ENCODE measurements around the gene C1orf116.
"Not testable (repeated sequence)": the region's sequence is repeated elsewhere in the genome, so short reads cannot be mapped to it uniquely, and the experiment has no call there.

C1orf116 gene

DNA sequence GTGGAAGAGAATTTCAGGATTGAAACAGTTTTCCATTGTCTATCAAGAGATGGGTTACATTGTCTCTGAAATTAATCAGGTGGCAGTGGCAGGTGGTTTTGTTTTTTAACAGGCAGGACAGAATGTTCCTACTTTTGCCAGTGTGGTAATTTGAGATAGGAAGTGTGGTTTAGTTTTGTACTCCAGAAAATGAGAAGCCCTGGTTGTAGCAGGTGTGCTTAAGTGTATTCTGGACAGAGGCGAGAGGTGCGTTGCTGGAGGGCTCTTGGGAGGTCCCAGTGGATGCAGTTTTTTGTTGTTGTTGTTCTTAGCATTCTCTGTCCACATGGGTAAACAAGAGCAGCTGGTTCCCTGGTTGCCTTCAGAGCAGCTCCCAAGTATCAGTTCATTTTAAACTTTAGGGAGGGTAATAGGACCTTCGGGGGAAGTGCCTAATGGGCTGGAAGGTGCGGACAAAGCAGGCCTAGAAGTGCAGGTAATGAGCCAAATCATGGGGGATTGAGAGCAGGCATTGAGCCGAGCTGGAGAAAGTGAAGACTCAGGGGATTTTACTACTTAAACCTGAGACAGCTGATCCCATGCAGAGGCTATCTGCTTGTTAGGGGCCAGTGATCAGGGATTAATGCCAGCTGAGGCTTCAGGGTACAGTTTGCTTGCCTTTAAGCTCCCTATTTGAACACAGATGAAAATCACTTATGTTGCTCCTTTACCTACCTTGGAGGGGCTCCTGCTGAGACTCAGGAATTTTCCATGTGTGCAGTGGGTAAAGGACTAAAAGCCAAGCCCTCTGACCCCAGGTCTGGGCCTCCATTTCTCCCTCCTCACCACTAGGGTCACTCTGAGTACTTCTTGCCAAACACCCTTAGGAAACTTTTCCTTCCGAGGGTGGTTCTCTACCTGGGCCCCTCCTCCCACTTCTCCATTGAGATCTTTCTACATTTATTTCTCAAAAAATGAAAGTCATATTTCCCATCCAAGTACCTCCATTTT lies 26.6 kb upstream of the C1orf116 start:
- no peak for DNase-seq

DNA sequence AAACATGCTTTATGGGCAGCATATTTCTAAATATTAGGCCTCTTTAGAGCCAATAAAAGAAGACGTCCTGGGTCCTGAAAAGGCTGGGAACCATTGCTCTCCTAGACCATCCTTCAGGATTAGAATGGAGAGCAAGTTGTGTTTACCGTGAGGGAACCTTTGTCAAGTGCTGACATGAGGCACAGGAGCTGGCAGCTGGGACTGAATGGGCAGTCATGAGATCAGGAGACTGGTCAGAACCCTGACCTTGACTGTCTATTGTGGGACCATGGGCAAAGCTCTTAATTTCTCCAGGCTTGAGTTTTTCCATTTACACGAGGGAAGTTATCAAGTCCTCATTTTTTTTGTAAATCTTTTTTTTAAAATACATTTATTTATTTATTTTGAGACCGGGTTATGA lies 25.7 kb upstream of the C1orf116 start:
- no peak for DNase-seq

DNA sequence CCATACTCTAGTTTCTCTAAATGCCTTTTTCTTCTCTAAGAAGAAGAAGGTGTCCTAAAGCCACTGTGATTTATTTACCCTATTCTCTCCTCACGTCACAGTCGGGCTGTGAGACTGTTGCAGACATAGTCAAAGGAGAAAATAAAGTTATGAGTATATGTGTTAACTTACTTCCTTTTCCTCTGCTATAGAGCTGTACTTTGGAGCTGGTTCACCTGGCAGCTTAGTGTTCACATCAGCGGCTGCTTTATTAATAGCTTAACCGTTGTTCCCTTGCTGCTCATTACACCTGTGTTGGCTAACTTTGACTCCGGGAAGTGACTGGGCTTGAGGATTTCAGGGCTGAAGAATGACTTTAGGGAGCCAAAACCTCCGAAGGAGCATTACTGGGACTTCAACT lies 24.1 kb upstream of the C1orf116 start:
- DNase-seq: no peak

DNA sequence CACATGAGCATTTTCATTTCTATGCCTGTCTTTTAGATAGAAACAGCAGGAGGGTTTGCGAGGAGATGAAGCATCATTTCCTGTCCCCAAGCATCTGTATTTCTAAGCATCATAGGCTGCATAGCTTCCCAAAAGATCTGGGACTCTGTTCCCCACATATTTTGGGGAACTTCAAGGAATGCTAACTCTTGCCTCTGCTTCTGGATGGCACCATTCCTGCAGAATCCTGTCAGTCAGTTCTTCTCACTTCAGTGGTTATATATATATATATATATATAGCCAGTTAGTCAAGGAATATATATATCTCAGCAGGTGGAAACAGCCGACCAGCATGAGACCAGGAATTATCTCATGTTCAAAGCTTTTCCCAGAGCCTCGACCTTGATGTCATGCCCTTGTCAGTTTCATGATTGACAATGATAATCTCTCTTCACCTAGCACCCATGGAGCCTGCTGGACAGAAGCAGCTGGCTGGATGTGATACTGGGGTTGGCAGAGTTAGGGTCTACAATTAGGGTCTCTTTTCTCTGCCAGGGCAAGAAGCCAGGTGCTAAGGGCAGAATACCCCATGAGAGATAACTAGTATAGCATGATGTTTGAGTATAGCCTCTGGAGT lies 22.9 kb upstream of the C1orf116 start:
- no peak for DNase-seq

DNA sequence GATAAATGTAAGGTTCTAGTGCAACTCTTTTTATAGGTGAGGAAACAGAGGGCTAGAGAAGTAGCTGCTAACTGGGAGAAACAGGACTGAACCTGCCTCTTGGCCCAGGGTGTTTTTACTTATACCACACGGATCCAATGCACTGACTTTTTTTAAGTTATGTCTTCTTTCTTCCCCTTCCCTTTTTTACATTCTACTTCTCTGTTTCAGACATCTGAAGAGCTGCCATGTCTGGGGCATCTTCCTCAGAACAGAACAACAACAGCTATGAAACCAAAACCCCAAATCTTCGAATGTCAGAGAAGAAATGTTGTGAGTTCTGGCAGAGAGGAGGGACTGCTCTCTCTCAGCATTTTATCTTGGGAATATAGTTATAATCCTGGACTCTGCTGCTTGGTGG lies 21.9 kb upstream of the C1orf116 start:
- DNase-seq: no peak

DNA sequence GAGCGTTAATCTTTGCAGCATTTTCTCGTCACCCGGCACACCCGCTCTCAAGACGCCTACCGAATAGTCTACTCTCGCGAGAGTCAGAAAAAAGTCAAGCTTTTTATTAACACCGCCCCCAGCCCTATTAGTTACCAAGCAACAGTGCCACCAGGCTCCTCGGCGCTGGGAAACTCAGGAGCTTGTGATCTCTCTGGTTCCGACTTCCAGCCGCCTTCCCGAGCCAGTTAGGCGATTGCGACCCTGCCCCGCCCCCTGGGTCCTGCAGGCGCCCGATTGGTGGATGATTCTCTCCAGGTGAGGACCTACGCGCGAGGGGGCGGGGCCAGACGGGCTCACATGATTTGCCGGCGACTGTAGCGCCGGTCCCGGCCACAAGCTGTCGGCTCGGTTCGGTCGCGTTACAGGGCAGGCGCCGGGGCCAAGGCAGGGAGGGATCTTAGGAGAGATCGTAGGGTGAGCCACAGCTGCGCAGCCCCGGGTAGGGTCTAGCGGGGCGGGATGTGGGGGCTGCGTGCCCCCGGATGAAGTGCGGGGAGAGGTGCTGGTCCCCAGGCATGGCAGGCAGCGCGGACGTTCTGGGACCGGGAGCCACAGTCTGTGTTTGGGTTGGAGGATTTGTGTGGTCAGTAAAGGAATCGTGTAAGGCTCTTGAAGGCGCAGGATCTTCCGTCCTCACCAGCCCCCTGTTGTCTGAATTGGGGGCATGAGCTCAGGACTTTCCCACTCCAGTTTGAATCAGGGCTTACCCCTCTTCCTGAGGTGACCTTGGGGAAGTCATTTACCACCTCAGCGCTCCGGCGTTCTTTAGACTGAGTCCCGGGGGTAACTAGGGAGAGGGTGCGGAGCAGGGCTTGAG lies 20.6 kb upstream of the C1orf116 start, which contains the start of gene PFKFB2:
Gene PFKFB2 (plus strand): TSS at position 365 of the 859 bp plus-strand sequence. CDS start 1,443 bp downstream, outside the sequence.
- no peak for DNase-seq

DNA sequence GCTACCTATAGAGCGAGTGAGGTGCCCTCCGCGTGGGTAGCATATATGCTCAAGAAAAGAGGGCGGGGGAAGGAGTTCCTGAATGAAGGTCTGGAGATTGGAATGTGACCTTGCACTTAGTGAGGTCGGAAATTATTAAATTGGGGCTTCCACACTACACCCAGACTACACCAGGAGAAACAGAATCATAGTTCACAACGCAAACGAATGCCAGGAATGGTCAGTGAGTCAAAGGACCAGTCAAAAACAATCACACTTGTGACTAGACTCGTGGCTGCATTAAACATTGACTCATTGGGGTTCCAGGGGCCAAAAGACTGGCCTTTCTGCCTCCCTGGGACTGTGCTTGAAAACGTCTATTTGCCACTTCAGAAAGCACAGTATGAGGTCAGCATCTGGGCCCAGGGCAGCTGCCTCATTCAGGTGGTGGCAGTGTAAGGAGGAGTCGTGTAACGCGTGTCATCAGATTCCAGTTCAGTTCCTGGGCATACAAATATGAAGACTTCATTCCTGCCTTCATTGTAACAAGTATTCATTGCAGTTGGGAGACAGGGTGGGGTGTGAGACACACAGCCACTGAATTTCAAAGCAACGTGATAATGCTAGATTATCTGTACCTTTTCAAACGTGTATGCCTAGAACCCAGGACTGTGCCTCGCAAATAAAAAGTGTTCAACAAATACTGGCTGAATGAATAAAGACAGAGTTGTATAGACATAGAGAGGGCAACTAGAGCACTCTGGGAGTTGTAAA lies 18.8 kb upstream of the C1orf116 start, which contains the start of gene YOD1:
Gene YOD1 (minus strand): TSS at position 18 of the 753 bp plus-strand sequence. CDS start 178 bp downstream, outside the sequence.
- DNase-seq: no peak

DNA sequence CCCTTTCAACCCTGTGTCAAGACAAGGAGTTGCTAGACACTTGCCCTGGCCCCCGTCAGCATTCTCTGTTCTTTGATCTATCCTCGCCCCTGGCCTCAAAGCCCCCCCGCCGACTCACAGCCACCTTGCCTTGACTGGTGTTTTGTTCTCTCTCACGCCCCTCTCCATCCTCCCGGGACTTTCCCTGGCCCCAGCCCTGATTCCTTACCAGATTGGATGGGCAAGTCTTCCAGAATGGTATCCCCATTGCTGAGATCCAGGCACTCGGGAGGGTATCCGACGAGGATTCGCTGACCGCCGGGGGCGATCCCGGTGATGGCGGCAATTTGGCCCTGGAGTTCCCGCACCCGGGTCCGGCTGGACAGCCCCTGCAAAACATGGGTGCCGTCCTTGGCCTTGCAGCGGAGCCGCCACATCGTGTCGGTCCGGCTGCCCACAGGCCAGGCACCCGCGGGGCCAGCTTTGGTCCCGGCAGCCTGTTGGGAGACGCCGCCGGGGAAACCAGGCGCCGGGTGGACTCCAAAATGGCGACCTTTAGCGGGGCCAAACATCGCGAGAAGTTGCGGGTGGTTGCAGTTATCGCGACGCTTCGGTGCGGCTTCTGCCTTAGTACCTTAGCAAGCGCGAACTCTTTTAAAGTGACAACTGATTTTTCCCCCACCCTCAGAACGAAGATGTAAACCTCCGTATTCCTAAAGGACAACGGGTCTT lies 18.1 kb upstream of the C1orf116 start:
- DNase-seq: peak; percentile 19

DNA sequence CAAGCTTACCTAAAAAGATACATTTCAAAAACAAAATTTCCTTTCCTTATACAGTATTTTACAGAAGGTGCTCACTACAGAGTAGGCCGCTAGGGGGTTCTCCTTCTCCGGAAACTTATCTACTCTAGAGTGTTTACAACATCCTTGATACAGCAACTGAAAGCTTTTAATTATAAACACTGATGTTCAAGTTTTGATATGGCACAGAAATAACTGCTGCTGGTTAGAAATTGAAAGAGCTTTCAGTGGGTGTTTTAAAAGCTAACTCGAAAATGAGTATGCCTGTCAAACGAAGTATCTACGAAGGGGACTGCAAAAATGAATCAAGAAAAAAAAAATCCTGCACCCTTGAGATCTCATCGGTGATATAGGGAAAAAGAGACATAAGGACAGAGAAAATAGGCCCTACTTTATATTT lies 17.4 kb upstream of the C1orf116 start:
- DNase-seq: peak; percentile 12

DNA sequence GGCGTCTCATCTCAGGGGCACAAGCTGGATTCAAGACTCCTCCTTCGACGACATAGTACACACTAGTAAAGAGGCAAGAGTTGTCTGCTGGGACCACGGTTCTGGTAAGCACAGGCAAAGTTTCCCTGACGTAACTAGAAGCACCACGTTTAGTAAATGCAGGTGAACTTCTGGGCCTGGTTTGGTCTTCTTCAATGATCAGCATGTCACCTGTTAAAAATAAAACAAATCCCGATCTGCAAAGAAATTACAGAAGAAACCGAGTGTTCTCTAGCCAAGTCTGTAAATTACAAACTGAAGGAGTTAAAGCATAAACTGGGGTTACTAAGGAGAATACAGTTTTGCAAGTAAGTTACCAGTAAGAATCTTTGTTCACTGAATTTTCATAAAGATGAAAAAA lies 17.0 kb upstream of the C1orf116 start:
- no peak for DNase-seq

DNA sequence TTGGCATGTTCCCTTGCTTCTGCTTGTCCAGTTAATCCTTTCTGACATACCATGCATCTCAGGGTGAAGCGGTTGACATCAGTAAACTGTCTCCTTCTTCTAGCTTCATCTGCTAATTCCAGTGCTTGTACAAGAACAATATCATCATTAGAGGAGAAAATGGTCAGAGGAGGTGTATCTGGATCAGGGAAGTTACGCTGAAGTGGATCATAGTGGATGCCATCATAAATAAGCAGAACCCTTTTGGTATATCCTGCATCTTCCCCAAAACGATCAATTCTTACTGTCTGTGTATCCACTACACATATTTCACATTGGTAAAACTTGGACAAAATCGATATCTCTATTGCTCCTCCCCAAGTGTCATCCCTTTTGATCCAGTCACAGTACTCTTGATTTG lies 16.5 kb upstream of the C1orf116 start:
- DNase-seq: no peak

DNA sequence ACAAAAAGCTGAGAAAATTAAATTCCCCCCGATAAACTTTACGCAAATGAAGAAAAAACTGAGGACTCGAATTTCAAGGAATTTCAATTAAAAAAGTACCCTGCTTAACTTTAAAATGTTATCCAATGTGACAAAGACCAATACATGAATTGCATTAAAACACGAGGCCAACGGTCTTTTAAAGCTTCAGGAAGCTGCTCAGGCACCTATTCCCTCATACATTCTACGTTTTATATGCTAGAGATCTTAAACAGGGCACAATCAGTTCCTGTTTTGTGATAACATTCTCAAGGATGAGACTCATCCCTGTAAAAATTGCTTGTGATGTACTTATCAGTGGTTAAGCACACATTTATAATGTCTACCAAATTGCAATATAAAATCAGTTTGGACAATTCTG lies 15.5 kb upstream of the C1orf116 start:
- DNase-seq: no peak

DNA sequence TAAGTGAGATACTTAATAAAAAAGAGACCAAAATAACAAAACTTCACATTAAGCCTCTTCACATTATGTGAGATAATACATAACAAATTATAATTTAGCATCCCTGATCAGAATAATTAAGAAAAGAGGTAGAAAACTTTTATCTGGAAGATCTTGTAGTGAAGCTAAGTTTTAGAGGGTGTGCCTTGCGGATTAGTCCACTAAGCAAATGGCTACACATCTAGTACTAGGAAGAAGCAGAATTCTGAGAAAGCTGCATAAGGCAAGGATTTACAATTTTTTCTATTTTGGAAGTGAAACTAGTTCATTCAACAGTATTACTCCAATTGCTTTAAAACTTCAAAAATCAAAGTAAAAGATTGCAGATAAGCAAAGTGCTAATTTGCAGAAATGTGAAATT lies 14.9 kb upstream of the C1orf116 start:
- no peak for DNase-seq

DNA sequence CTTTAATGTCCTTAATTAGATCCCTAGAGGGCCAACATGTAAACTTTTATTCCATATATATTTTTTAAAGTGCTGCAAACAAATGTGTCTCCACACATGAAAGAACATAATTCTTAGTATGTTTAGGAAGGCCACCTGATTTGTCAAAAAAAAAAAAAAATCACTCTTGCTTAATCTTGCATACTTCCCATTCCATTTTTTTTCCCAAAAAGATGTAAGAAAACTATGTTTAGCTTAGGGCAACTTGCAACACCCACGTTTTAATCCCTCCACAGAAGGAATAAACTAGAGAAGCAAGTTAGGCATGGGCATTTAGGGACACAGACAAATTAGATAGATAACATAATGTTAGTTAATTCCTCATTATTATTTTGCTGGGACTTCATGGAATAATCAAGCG lies 12.9 kb upstream of the C1orf116 start:
- no peak for DNase-seq

DNA sequence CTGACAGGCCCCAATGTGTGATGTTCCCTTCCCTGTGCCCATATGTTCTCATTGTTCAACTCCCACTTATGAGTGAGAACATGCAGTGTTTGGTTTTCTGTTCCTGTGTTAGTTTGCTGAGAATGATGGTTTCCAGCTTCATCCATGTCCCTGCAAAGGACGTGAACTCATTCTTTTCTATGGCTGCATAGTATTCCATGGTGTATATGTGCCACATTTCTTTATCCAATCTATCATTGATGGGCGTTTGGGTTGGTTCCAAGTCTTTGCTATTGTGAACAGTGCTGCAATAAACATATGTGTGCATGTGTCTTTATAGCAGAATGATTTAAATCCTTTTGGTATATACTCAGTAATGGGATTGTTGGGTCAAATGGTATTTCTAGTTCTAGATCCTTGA lies 8.8 kb upstream of the C1orf116 start:
- not testable (repeated sequence) for DNase-seq

DNA sequence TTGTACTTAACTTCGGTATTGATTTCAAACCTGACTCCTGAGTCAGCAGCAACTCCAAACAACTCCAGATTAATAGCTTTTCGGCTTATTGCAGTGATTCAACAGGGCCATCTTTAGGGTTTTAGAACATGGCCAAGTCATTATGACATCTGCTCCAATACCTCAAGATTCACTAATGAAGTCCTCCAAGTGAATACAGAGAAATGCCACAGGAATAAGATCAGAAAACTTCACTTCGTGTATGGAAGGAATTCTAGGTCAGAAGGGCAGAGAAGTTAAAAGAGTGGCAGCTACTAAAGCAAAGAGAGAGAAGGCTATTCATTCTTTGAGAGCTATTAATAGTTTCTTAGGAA lies 7.6 kb upstream of the C1orf116 start:
- no peak for DNase-seq

DNA sequence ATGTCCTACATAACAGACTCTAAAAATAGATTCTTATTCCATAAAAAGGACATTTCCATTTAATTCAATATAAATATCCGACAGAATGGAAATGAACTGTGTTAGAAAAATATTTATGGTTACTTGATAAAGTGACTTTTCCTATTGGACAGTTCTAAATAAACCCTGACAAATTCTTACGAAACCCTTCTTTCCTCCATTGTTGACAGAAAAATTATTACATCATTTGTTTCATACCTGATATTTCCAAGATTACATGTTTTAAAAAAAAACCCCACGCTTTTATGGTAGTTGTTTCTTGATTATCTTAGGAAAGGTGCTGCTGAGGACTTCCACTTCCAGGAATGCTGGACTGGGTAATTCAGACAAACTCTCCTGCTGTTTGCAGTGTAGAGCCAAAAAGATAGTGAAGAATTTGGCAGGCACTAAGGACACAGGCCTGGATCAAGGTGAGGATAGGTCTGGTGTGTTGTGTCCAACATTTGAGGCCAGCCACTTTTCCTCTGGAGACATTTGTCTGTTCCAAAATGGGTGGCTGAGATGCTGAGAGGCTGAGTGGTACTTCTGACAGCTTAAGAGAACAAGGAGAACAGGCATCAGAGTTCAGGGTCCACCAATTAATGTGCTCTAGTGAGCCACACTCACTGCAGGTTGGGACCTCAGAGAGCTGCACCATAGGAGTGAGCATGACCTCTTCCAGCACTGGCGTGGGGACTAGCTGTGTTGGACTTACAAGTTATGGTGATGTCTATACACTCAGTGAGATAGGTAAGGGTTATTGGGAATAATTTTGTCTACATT lies 7.0 kb upstream of the C1orf116 start:
- no peak for DNase-seq

DNA sequence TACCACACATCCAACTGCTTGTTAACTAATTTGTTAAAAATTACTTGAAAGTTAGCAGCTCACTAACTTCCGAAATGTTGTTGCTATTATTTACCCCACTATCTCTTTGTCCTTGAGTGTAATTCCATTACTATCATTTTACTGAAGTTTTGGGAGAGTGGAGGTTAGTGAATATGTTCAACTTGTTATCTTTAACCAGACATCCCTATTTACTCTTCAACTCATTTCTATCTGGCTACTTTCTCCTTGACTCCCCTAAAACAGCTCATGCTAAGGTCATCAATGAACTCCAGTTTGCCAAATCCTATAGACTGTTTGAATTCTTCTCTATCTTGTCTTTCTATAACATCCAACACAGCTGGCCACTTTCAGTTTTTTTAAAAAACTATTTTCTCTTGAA lies 4.3 kb upstream of the C1orf116 start:
- DNase-seq: no peak

DNA sequence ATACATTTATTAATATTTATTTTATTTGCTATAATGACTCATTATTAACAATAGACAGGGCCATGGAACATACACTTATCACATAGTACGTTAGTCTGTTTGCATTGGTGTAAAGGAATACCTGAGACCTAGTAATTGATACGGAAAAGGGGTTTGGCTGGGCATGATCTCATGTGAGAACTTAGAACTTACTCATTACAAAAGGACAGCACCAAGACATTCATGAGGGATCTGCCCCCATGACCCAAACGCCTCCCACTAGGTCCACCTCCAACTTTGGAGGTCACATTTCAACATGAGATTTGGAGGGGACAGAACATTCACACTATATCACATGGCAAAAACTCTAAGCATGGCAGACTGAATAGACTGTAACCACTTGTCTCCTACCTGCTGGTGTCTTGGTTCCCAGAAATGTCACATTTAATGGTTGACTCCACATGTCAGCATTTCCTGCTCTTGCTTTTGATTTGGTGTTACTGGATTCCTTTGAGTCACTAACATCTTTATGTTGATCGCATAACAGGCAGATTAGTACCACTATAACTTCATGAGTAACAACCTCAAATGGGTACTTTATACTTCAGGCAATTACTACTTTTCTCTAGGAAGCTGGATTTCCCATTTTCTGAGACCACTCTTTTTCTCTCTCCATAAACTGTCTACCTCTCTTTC lies 3.5 kb upstream of the C1orf116 start:
- no peak for DNase-seq

DNA sequence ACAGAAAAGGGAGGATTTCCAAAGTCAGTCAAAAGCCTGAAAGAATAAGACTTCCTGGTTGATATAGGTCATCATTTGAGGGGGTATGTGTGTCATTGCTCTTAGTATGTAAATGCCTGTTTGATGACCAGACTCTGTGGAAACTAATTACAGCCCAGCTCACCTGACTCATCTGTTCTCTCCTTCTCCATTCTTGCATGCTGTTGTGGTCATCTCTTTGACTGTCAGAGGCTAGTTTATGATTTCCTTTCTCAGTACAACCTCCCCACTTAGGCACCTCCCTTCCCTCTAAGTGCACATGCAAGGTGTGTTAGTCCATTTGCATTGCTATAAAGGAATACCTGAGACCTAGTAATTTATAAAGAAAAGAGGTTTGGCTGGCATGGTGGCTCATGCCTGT lies 2.4 kb upstream of the C1orf116 start:
- no peak for DNase-seq

Data from GF-D8 (cell line).